ENCODE measurements around the gene ZNF444.
"Not testable (repeated sequence)": the region's sequence is repeated elsewhere in the genome, so short reads cannot be mapped to it uniquely, and the experiment has no call there.

Gene ZNF444

GRCh38 chr19:56140583-56141416, at the start of gene ZNF444:
ZNF444 (plus strand) TSS chr19:56141287; CDS start chr19:56146912, 5,625 bp downstream.
- peak; percentile 100 for DNase-seq

DNA sequence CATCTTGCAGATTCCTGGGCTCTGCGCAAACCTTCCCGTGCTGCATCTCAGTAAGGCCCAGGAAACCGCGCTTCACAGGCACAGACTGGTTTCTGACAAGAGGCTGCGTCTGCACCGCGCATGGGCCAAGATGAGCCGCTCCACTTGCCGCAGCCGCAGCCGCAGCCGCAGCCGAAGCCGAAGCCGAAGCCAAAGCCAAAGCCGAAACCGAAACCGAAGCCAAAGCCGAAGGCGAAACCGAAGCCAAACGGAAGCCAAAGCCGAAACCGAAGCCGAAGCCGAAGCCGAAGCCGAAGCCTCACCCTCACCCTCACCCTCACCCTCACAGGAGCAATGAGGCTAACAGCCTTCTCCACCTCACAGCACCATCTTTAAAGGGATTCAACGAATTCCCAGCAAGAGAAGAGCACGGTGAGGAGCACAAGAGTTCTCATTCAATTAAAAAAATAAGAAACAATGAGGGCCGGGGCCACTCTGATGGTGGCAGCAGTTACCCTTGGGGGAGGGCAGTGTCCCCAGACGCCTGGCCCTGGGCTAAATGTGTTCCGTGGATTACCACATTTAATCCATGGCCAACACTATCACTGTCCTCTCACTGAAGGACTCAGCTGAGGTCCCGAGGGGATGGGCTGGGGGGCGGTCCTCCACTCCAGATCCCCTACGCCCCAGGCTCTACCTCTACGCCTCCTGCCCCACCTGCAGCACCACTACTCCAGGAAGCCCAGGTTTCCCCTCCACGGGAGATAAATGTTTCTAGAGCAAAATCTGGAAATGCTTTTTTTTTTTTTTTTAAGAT, 49.1 kb upstream of the ZNF444 start:
- DNase-seq, result no peak

GRCh38 chr19:56092685-56093631, 48.1 kb upstream of the ZNF444 start:
- DNase-seq, result no peak

- DNase-seq, result no peak
Measured at GRCh38 chr19:56094449-56094848, 46.6 kb upstream of the ZNF444 start.

DNA sequence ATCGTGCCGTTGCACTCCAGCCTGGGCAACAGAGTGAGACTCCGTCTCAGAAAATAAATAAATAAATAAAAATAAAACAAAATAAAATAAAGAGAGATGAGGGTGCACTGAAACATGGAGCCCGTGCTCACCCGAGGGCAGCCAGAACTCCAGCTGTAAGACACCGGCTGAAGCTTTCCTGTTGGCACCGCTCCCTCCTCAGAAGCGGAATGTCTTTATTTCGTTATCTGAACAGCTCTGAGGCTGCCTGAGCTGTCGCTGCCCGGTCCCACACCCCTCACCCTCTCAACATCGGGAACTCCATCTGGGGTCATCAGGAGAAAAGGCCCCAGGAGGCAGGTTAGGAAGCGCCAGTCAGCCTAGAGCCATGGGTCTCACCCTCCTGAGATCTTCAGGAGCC, 44.4 kb upstream of the ZNF444 start:
- DNase-seq, result no peak

DNA sequence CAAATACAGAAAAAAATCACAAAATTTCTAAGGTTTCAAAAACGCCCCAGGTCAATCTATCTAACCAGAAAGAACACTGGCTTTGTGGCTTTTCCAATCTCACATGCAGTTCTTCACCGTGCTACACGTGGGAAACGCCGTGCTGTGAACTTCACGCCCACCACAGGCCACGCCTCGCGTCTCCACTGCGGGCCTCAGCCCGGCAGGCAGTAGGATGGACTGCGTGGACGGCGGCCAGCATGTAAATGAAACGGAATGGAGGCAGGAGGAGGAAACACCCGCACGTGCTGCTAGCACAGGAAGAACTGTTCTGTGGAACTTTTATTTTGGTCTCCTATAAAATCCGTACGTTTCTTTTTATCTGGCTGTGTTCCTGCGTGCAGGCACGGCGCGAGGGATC, 43.8 kb upstream of the ZNF444 start:
- no peak for DNase-seq

GRCh38 chr19:56097776-56098175, 43.3 kb upstream of the ZNF444 start:
- DNase-seq, result no peak

DNA sequence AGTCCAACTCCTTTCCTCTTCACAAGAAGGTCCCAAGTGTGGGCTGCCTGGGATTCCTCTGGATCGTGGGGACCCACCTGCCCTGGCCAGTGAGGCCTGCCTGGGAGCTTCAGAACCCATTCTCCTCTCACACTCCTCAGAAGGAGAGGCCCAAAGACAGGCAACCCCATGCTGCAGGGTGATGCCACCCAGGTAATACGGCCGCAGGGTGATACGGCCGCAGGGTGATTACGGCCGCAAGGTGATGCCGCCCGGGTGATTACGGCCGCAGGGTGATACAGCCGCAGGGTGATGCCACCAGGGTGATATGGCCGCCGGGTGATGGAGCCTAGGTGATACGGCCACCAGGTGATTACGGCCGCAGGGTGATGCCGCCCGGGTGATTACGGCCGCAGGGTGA, 42.9 kb upstream of the ZNF444 start:
- DNase-seq, result not testable (repeated sequence)

GRCh38 chr19:56098731-56099568, 42.1 kb upstream of the ZNF444 start:
- DNase-seq, result no peak

GRCh38 chr19:56099638-56100539, 41.2 kb upstream of the ZNF444 start:
- DNase-seq, result no peak

DNA sequence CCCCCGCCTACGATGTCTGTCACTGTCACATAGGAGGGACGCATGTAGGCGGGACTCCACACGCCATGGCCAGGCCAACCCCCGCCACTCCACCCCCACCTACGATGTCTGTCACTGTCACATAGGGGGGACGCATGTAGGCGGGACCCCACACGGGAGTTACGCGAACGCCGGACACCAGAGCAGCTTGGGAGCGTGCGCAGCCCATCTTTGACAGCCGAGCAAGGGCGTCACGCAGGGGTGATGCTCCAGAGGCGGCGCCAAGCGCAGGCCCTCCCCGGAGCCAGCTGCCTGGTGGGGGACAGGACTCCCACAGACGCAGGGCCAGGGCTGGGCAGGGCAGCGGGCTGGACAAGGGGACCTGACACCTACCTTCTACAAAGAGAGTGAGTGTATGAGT, 40.0 kb upstream of the ZNF444 start:
- DNase-seq, result no peak

DNA sequence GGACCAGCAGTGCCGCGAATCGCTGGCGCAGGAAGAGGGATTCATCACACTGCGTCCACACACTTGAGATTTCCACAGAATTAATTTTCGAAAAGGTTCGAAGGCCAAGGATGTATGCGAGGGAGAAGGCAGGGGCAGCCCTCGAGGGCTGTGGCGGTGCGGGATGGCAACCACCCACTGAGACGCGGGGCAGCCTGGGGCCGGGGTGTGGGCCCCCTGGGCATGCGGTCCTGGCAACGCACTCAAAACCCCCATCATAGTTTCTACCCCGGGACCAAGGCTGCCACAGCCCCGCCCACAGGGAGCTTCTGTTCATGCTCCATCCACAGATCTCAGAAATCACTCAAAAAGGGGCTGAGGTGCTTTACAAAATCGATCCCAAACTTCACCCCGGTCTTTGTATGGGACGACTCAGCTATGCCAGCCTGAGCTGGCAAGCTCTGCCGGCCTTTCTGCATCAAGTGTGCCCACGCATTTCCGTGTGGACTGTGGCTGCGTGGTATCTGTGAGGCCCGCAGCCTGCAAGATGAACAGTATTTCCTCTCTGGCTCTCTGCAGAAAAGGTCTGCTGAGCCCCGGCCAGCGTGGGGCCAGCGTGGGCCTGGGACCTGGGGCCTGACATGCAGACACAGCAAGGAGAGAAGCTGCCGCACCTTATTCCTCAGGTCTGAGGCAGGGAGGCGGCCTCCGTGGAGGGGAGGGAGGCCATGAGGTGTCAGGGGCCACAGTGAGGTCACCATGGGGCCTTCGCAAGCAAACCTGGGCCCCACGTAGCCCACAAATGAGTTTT, 39.1 kb upstream of the ZNF444 start:
- DNase-seq, result no peak

DNA sequence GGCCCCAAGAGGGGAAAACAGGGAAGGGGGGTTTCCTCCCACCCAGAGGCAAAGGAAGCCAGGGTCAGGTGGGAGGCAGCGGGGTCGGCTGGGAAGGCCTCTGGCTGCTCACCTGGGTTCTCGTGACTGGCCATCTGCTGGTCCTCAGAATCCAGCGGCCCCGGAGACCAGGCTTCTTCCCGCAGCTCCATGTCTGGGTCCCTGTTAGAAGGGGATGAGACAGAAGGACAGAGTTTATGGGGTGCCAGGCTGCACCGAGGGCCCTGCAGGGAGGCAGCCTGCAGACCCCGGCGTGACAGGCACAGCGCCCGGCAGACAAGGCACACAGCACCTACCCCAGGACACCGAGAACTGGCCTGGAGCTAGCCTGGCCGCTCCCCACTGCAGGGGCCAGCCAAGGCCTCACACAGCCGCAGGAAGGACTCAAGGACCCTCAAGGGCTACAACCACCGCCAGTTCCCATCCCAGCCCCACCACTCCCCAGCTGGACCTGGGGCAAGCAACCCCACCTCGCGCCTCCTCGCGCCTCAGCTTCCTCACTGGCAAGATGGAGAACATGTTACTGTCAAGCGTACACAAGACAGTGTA, 38.0 kb upstream of the ZNF444 start:
- no peak for DNase-seq

DNA sequence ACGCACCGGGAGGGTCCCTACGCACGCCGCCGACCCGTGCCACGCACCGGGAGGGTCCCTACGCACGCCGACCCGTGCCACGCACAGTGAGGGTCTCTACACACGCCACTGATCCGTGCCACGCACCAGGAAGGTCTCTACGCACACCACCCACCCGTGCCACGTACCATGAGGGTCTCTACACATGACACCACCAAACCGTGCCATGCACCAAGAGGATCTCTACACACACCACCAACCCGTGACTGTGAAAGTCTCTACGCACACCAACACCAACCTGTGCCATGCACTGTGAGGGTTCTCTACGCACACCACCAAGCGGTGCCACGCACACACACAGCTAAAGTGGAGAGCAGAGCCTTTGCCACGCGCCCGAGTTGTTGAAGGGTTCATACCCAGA, 36.7 kb upstream of the ZNF444 start:
- DNase-seq, result no peak

DNA sequence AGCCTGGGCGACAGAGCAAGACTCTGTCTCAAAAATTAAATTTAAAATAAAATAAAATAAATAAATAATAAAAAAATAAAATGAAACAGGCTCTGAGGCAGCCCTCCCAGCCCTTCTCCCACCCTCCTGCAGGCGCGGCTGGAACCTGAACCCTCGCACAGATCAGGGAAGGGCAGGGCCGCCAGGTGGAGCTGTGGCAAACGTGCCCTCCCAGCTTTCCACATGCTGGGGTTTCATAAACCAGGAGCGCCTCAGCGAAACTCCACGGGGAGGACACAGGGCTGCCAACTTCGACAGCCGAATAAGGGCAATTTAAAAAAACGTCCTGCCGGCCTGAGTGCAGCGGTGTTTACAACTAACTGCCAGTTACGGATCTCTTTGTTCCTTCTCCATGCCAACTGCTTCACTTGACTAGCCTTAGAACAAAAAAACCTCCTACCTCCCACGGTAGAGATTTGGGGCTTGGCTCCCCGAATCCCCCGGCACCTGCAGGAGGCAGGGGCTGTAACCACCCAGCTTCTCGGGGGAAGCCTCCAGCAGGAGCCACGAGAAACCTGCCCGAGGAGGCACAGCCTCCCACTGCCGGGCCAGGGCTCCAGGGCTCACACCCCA, 35.9 kb upstream of the ZNF444 start:
- DNase-seq, result peak; percentile 62

GRCh38 chr19:56105831-56106396, 35.2 kb upstream of the ZNF444 start:
- DNase-seq, result not testable (repeated sequence)

DNA sequence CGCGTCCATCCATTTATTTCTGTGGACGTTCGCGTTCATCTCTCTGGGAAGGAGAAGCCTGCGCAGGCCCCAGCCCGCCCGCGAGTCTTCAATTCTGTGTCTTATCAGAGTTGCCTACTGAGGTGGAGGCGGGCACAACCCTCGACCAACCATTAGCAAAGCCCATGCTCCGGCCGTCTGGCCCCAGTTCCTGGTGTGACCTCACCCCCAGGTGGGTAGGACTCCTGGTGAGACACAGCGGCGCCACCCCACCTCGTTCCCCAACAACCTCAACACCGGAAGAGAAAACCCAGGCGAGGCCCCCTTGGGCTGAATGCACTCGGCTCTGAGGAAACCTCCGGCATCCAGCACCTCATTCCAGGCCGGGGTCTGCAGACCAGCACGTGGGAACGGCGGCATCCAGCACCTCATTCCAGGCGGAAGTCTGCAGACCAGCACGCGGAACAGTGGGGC, 34.7 kb upstream of the ZNF444 start:
- DNase-seq, result no peak

GRCh38 chr19:56106993-56107392, 34.1 kb upstream of the ZNF444 start:
- no peak for DNase-seq

All from CD4-positive, alpha-beta T cell treated with Interleukin-15 for 1 hour (primary cell).